Sigmoid colon (tissue), 3 donors: ENCODE measurements around the gene GPR65.

ENCODE experiments used
- POLR2A ChIP-seq, 2 donors: fragments of 450-650 bp; IDR thresholded peaks; one replicate each; pipeline ENCODE4 v1.6.1; 2016; ENCODE audit warnings: antibody characterized with exemption in 2 of 2, mild to moderate bottlenecking in 2 of 2, moderate library complexity in 2 of 2
- TF ChIP-seq, protein P1 (sequence below), 4 experiments: fragments of 450-650 bp in 3 of 4; fragments of 200-600 bp in 1 of 4; IDR thresholded peaks; one replicate each; pipeline ENCODE4 v1.5.1; 2016 to 2019; ENCODE audit warnings: antibody characterized with exemption in 4 of 4, mild to moderate bottlenecking in 3 of 4, moderate library complexity in 2 of 4

GRCh38 chr14:87971010-87971409, 33.9 kb upstream of the GPR65 start:
- TF ChIP-seq POLR2A (IDR thresholded peaks at IDR 0.05), result no peak
- TF ChIP-seq, protein P1, sequence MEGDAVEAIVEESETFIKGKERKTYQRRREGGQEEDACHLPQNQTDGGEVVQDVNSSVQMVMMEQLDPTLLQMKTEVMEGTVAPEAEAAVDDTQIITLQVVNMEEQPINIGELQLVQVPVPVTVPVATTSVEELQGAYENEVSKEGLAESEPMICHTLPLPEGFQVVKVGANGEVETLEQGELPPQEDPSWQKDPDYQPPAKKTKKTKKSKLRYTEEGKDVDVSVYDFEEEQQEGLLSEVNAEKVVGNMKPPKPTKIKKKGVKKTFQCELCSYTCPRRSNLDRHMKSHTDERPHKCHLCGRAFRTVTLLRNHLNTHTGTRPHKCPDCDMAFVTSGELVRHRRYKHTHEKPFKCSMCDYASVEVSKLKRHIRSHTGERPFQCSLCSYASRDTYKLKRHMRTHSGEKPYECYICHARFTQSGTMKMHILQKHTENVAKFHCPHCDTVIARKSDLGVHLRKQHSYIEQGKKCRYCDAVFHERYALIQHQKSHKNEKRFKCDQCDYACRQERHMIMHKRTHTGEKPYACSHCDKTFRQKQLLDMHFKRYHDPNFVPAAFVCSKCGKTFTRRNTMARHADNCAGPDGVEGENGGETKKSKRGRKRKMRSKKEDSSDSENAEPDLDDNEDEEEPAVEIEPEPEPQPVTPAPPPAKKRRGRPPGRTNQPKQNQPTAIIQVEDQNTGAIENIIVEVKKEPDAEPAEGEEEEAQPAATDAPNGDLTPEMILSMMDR (IDR thresholded peaks at IDR 0.05), result no peak
